K562 (cell line): ENCODE results near the gene PCYT1A. TPM values are rescaled to one million over a fixed set of nuclear protein-coding genes. Genes with fewer than 3 reads are reported as not detected.

Experiments used
- ATAC-seq: fragments of 200-7000 bp; cut with Tn5 transposase; 3 replicates; pipeline ENCODE4 v1.9.1; 2020; ENCODE audit warnings: moderate library complexity
- BruUV-seq: library from RNA; stranded (reverse); fragments of 400-500 nt; replicated peaks from 2 replicates; lab custom pipeline; 2021; lab: Mats Ljungman, UMichigan
- CTCF ChIA-PET: fragments of 300-600 bp; formaldehyde crosslinking; extraction: SDS; loops from one replicate; lab custom pipeline; 2021; ENCODE audit warnings: low intra/inter-chr PET ratio; lab: Yijun Ruan, JAX
- POLR2A ChIA-PET: fragments of 300-600, 350-650 bp; sonication (Branson Sonifier 250); formaldehyde crosslinking; extraction: SDS; loops from one replicate; lab custom pipeline; 2021; ENCODE audit warnings: antibody characterized with exemption, inconsistent platforms; lab: Yijun Ruan, JAX
- DNase-seq, 4 experiments: peaks; one replicate each; pipeline versions ENCODE4 v3.0.0 to v3.0.0-alpha.2; 2011 to 2018; ENCODE audit warnings: low spot score in 3 of 4, mixed read lengths in 3 of 4; ENCODE audit errors: extremely low read depth in 1 of 4
- FAIRE-seq: peaks from 2 replicates; lab custom pipeline; 2011; peaks lifted over from hg19 to GRCh38; lab: Jason Lieb, UNC
- H2AFZ ChIP-seq: 2 replicates; pipeline ENCODE4 v1.6.0; 2011; ENCODE audit warnings: low read depth, low read length, control low read depth, inconsistent platforms
- H3K27ac ChIP-seq: fragments of 200-600 bp; 3 replicates; pipeline ENCODE4 v1.8.0; 2011; ENCODE audit warnings: low read depth, mild to moderate bottlenecking, control low read depth, inconsistent platforms, low read length, moderate library complexity, mixed read lengths; ENCODE audit errors: extremely low read depth
- H3K27me3 ChIP-seq, 2 experiments: fragments of 300-600 bp in 1 of 2; 2 replicates in 1 of 2; 3 replicates in 1 of 2; pipeline versions ENCODE4 v1.6.0 to v1.8.0; 2011; ENCODE audit warnings: inconsistent platforms in 2 of 2, low read length in 2 of 2, mild to moderate bottlenecking in 1 of 2, mixed read lengths in 1 of 2, moderate library complexity in 1 of 2; ENCODE audit not compliant: control insufficient read depth in 2 of 2, insufficient read depth in 2 of 2
- H3K36me3 ChIP-seq: fragments of 300-600 bp; 3 replicates; pipeline ENCODE4 v1.8.0; 2011; ENCODE audit warnings: mild to moderate bottlenecking, low read length, inconsistent platforms; ENCODE audit not compliant: control insufficient read depth, insufficient read depth
- H3K4me1 ChIP-seq, 2 experiments: fragments of 200-600 bp in 1 of 2; replicated peaks in 1 of 2; 2 replicates in 1 of 2; 3 replicates in 1 of 2; pipeline versions ENCODE4 v1.5.1 to v1.8.0; 2011; ENCODE audit warnings: inconsistent platforms in 2 of 2, low read length in 2 of 2, mild to moderate bottlenecking in 1 of 2, mixed read lengths in 1 of 2, moderate library complexity in 1 of 2; ENCODE audit not compliant: control insufficient read depth in 2 of 2, insufficient read depth in 2 of 2
- H3K4me2 ChIP-seq: 2 replicates; pipeline ENCODE4 v1.6.1; 2011; ENCODE audit warnings: low read length, control low read depth, inconsistent platforms, mixed read lengths; ENCODE audit not compliant: insufficient read depth
- H3K4me3 ChIP-seq: fragments of 200-600 bp; sonication (generic), shearing (Covaris generic); 2 replicates; pipeline ENCODE4 v1.5.1; 2016; ENCODE audit warnings: control low read depth, inconsistent platforms
- H3K79me2 ChIP-seq: fragments of 200-600 bp; 3 replicates; pipeline ENCODE4 v1.8.0; 2011; ENCODE audit warnings: low read length, inconsistent platforms; ENCODE audit not compliant: control insufficient read depth, insufficient read depth
- H3K9ac ChIP-seq, 2 experiments: 2 replicates each; pipeline versions ENCODE4 v1.6.0 to v1.6.1; 2011; ENCODE audit warnings: low read depth in 2 of 2, low read length in 2 of 2, control low read depth in 1 of 2, inconsistent platforms in 1 of 2, mild to moderate bottlenecking in 1 of 2, mixed read lengths in 1 of 2; ENCODE audit not compliant: insufficient read depth in 1 of 2
- H3K9me1 ChIP-seq: one replicate; pipeline ENCODE4 v1.6.0; 2011; ENCODE audit warnings: inconsistent platforms, mild to moderate bottlenecking, low read length, moderate library complexity; ENCODE audit not compliant: control insufficient read depth, insufficient read depth
- H3K9me3 ChIP-seq: replicated peaks from 2 replicates; pipeline ENCODE4 v1.5.1; 2011; ENCODE audit warnings: low read depth, low read length, inconsistent platforms; ENCODE audit not compliant: control insufficient read depth, insufficient read depth
- H4K20me1 ChIP-seq: replicated peaks from 2 replicates; pipeline ENCODE4 v1.6.1; 2011; ENCODE audit warnings: low read length, inconsistent platforms, mixed read lengths; ENCODE audit not compliant: control insufficient read depth, insufficient read depth
- DPF2 ChIP-seq: fragments of 450-650 bp; IDR thresholded peaks from 2 replicates; pipeline ENCODE4 v1.6.1; 2016
- JUND ChIP-seq, 2 experiments: IDR thresholded peaks; 2 replicates in 1 of 2; 3 replicates in 1 of 2; pipeline ENCODE4 v1.6.1; 2011; ENCODE audit warnings: borderline replicate concordance in 2 of 2, low read depth in 2 of 2, low read length in 2 of 2, improper control_type of control experiment in 1 of 2, missing biosample characterization in 1 of 2, missing genetic modification characterization in 1 of 2, missing genetic modification reagents in 1 of 2
- MTA3 ChIP-seq: fragments of 450-650 bp; formaldehyde crosslinking; IDR thresholded peaks from 2 replicates; pipeline ENCODE4 v1.6.1; 2017; ENCODE audit warnings: mild to moderate bottlenecking, borderline replicate concordance
- ZNF121 ChIP-seq: sonication (generic); formaldehyde crosslinking; conservative IDR thresholded peaks from 2 replicates; pipeline ENCODE4 v1.8.0; 2022; ENCODE audit warnings: missing genetic modification reagents
- WGBS: fragments of 100-300 bp; shearing (Covaris generic); methylation state at CpG from one replicate; pipeline ENCODE4 v1.1.6; 2016; ENCODE audit warnings: low coverage, mixed read lengths; ENCODE audit not compliant: insufficient coverage; ENCODE audit errors: missing lambda C conversion rate; 5-methylcytosine and 5-hydroxymethylcytosine counted together
- in situ Hi-C: fragments of 300-500 bp; cut with MboI; formaldehyde crosslinking; loops from 4 replicates; pipeline ENCODE4 v1.15.0; 2018; ENCODE audit warnings: inconsistent platforms, mixed read lengths
- intact Hi-C: fragments of 100-400 bp; cut with micrococcal nuclease; formaldehyde crosslinking; loops from 2 replicates; pipeline ENCODE4 v1.14.2; 2022
- polyA plus RNA-seq, 8 experiments: library from polyadenylated mRNA; depleted of rRNA in 4 of 8; stranded (reverse) in 5 of 8; unstranded in 3 of 8; fragments of >200 nt; fragmentation: Nextera tagmentation in 2 of 8; fragmentation: Illumina TruSeq in 1 of 8; extraction: Ambion mirVana in 2 of 8; extraction: Trizol in 1 of 8; gene quantifications; 2 replicates each; pipeline versions ENCODE4 v1.2.1 to v1.2.3, GENCODE V29; 2011 to 2014; ENCODE audit warnings: inconsistent platforms in 1 of 8, missing spikeins in 1 of 8
- total RNA-seq, 7 experiments: library from RNA; depleted of rRNA in 6 of 7; stranded (reverse); fragments of >200 nt in 6 of 7; fragmentation: Illumina TruSeq in 2 of 7; extraction: Trizol in 2 of 7; gene quantifications; 2 replicates each; pipeline versions ENCODE4 v1.2.1 to v1.2.3, GENCODE V29; 2011 to 2021; ENCODE audit warnings: low replicate concordance in 1 of 7
- TF ChIP-seq, protein P1 (sequence below): fragments of 450-650 bp; IDR thresholded peaks from 2 replicates; pipeline ENCODE4 v1.6.1; 2016; ENCODE audit warnings: borderline replicate concordance

Gene PCYT1A
- total and polyA plus RNA-seq, 9 of the 15 experiments (the other 6 are each of a cell fraction or from before 2014, with no cell fraction given) = 13.4 to 62.8 (median 49.4) TPM

DNA sequence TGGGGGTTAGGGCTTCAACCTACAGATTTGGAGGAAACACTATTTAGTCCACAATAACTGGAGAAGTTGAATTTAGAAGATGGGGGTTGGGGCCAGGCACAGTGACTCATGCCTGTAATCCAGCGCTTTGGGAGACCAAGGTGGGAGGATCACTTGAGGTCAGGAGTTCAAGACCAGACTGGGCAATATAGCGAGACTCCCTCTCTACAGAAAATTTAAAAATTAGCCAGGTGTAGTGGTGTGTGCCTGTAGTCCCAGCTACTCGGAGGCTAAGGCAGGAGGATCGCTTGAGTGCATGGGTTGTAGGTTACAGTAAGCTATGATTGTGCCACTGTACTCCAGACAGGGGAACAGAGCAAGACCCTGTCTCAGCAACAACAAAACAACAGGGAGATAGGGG lies 35.5 kb upstream of the PCYT1A start:
- no peaks in the 10 kb centered on the region for H4K20me1 ChIP-seq
- no peak overlapping the region for H3K4me3 ChIP-seq
- H3K27me3 ChIP-seq = no peaks in the 10 kb centered on the region
- peaks cover 82% of the 10 kb centered on the region for H3K36me3 ChIP-seq
- H3K9ac ChIP-seq = no peak overlapping the region
- peaks cover 4 to 8% of the 10 kb centered on the region in 2 experiments; a peak in 3 of 5 replicates for H3K4me1 ChIP-seq
- TF ChIP-seq, protein P1, sequence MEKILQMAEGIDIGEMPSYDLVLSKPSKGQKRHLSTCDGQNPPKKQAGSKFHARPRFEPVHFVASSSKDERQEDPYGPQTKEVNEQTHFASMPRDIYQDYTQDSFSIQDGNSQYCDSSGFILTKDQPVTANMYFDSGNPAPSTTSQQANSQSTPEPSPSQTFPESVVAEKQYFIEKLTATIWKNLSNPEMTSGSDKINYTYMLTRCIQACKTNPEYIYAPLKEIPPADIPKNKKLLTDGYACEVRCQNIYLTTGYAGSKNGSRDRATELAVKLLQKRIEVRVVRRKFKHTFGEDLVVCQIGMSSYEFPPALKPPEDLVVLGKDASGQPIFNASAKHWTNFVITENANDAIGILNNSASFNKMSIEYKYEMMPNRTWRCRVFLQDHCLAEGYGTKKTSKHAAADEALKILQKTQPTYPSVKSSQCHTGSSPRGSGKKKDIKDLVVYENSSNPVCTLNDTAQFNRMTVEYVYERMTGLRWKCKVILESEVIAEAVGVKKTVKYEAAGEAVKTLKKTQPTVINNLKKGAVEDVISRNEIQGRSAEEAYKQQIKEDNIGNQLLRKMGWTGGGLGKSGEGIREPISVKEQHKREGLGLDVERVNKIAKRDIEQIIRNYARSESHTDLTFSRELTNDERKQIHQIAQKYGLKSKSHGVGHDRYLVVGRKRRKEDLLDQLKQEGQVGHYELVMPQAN = no peak
- TF ChIP-seq ZNF121 (CRISPR knock-in tag) = peak; percentile 97
- no peak for TF ChIP-seq MTA3
- peak; percentile 41 for TF ChIP-seq JUND (IDR thresholded peaks at IDR 0.05; ENCODE audit: borderline replicate concordance, low read depth, low read length)
- no peak; the same call in 2 of the 3 replicates for TF ChIP-seq JUND (tag; IDR thresholded peaks at IDR 0.05; ENCODE audit: borderline replicate concordance, low read depth, low read length)
- peak; percentile 26; the same call in 1 of the 2 replicates for TF ChIP-seq DPF2
- 69% methylated on average over 4 of the region's 4 CpGs for WGBS
- H3K79me2 ChIP-seq = peaks cover 4% of the 10 kb centered on the region; the same call in 1 of the 3 replicates
- BruUV-seq = no TSS peak
- CTCF ChIA-PET = no interaction called here
- H3K4me2 ChIP-seq = no peak overlapping the region
- no peaks in the 10 kb centered on the region for H3K9me1 ChIP-seq
- ATAC-seq (no peak), FAIRE-seq (peak; percentile 32), DNase-seq (no peak)
- POLR2A ChIA-PET = interaction anchor here (1.1 to 4.9 kb wide), 3 partner anchors 8 to 14 kb away, joined by 4 to 51 read pairs (median 8); partner anchors contain the start of gene TM4SF19
- in situ Hi-C loops = no loop called here
- no peak overlapping the region for H3K27ac ChIP-seq
- intact Hi-C loops = no loop called here
- H2AFZ ChIP-seq = no peak overlapping the region
- no peaks in the 10 kb centered on the region; the same call in 1 of the 2 replicates for H3K9me3 ChIP-seq
